GM12865 (cell line): Measurements from ENCODE around the gene IRF9.

ENCODE experiments used
- DNase-seq: peaks from one replicate; pipeline ENCODE4 v3.0.0; 2010; ENCODE audit warnings: low read depth
- H3K4me3 ChIP-seq: 2 replicates; pipeline ENCODE4 v1.5.1; 2011; ENCODE audit warnings: mild to moderate bottlenecking, low read depth, low read length, control low read depth
- CTCF ChIP-seq: IDR thresholded peaks from 2 replicates; pipeline ENCODE4 v1.5.1; 2011; ENCODE audit warnings: low read length, control low read depth, low read depth, inconsistent platforms; ENCODE audit not compliant: insufficient read depth; ENCODE audit errors: missing control alignments

The IRF9 gene

DNA sequence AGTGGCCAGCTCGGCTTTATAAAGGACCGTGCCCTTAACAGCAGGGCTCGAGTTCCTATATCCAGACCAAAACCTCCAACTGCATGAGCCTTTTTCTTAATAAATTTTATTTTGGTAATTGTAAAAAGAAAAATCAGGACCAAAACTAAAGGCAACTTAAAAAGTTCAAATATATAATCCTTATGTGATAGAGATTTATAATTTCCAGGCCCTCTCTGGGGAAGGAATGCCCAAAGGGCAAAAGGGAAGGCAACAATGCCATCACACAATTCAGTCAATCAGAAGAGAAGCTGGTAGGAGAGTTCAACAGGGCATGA lies 28.0 kb downstream of the IRF9 start:
- DNase-seq: no peak
- H3K4me3 ChIP-seq: peak overlapping the region; percentile 64
- TF ChIP-seq CTCF: no peak

GRCh38 chr14:24189460-24189859 lies 28.4 kb downstream of the IRF9 start:
- no peak overlapping the region for H3K4me3 ChIP-seq
- no peak for TF ChIP-seq CTCF
- DNase-seq: no peak

DNA sequence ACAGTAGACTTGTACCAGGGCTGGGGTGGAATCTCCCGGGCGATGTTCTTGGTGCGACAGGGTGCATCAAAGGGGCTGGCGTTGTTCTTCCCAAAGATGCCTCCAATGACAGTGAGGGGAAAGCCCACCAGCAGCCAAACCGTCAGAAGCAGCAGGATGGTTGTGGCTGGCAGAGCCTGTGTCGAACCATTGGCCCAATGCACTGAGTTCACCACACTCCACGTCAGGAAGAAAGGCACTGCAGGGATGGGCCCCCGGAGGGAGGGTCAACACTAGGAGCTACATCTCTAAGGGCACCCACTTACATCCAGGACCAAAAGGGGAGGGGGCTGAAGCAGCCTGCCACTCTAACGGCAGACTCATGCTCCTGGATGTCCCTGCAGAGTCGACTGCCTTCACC lies 29.4 kb downstream of the IRF9 start:
- no peak overlapping the region for H3K4me3 ChIP-seq
- no peak for TF ChIP-seq CTCF
- DNase-seq: no peak

- no peak for TF ChIP-seq CTCF
- no peak for DNase-seq
- no peak overlapping the region for H3K4me3 ChIP-seq
Measured at GRCh38 chr14:24192933-24193332, 31.9 kb downstream of the IRF9 start.

GRCh38 chr14:24194186-24194872 lies 33.3 kb downstream of the IRF9 start:
- no peak for DNase-seq

GRCh38 chr14:24194873-24195185 lies 33.8 kb downstream of the IRF9 start:
- no peak for DNase-seq
- peak overlapping the region; percentile 77 for H3K4me3 ChIP-seq
- no peak for TF ChIP-seq CTCF

More at GRCh38 chr14:24194186-24194872, 33.3 kb downstream of the IRF9 start:
- peak overlapping the region; percentile 77 for H3K4me3 ChIP-seq
- TF ChIP-seq CTCF: no peak
